Osteocyte (in vitro differentiated cells): ENCODE measurements around the gene MGA. TPM values are rescaled to one million over a fixed set of nuclear protein-coding genes. Genes with fewer than 3 reads are reported as not detected.
"Not testable (repeated sequence)": the region's sequence is repeated elsewhere in the genome, so short reads cannot be mapped to it uniquely, and the experiment has no call there.

Experiments
- DNase-seq: peaks from one replicate; pipeline ENCODE4 v3.0.0; 2021; ENCODE audit warnings: mixed read lengths; ENCODE audit not compliant: unreplicated experiment; ENCODE audit errors: extremely low spot score
- H3K27ac Mint-ChIP-seq: one replicate; pipeline ENCODE4 v1.8.0; 2021; ENCODE audit warnings: mild to moderate bottlenecking, mixed read lengths; ENCODE audit not compliant: unreplicated experiment
- H3K27me3 Mint-ChIP-seq: one replicate; pipeline ENCODE4 v1.8.0; 2021; ENCODE audit warnings: mixed read lengths; ENCODE audit not compliant: unreplicated experiment
- H3K36me3 Mint-ChIP-seq: one replicate; pipeline ENCODE4 v1.8.0; 2021; ENCODE audit warnings: mixed read lengths; ENCODE audit not compliant: unreplicated experiment
- H3K4me1 Mint-ChIP-seq: one replicate; pipeline ENCODE4 v1.8.0; 2021; ENCODE audit warnings: mixed read lengths; ENCODE audit not compliant: unreplicated experiment
- H3K4me3 Mint-ChIP-seq: one replicate; pipeline ENCODE4 v1.8.0; 2021; ENCODE audit warnings: mild to moderate bottlenecking, moderate library complexity, mixed read lengths; ENCODE audit not compliant: unreplicated experiment
- H3K9me3 Mint-ChIP-seq: one replicate; pipeline ENCODE4 v1.8.0; 2021; ENCODE audit warnings: mixed read lengths; ENCODE audit not compliant: unreplicated experiment
- CTCF ChIP-seq: fragments of 200-600 bp; sonication (generic); IDR thresholded peaks from 2 replicates; pipeline ENCODE4 v1.5.0; 2021; ENCODE audit warnings: antibody characterized with exemption, mild to moderate bottlenecking, moderate library complexity
- total RNA-seq: library from RNA; stranded (reverse); gene quantifications from 2 replicates; pipeline ENCODE4 v1.2.1, GENCODE V29; 2021

Gene MGA
- total RNA-seq, 1 donor from 2014 or later, result 47.2 TPM

- TF ChIP-seq CTCF, result no peak
- DNase-seq, result no peak
- peaks cover 33% of the 10 kb centered on the region for H3K36me3 Mint-ChIP-seq
Observed at GRCh38 chr15:41734079-41734478, 73.9 kb downstream of the MGA start.

GRCh38 chr15:41735046-41735445, 74.8 kb downstream of the MGA start:
- no peak overlapping the region for H3K27ac Mint-ChIP-seq
- no peaks in the 10 kb centered on the region for H3K4me1 Mint-ChIP-seq
- H3K9me3 Mint-ChIP-seq, result no peaks in the 10 kb centered on the region
- no peak overlapping the region for H3K4me3 Mint-ChIP-seq
- no peak for TF ChIP-seq CTCF
- peaks cover 35% of the 10 kb centered on the region for H3K36me3 Mint-ChIP-seq
- no peaks in the 10 kb centered on the region for H3K27me3 Mint-ChIP-seq
- no peak for DNase-seq

More at GRCh38 chr15:41734079-41734478, 73.9 kb downstream of the MGA start:
- H3K4me1 Mint-ChIP-seq, result no peaks in the 10 kb centered on the region
- H3K27me3 Mint-ChIP-seq, result no peaks in the 10 kb centered on the region
- H3K27ac Mint-ChIP-seq, result no peak overlapping the region
- H3K9me3 Mint-ChIP-seq, result no peaks in the 10 kb centered on the region
- no peak overlapping the region for H3K4me3 Mint-ChIP-seq

- H3K27ac Mint-ChIP-seq, H3K4me3 Mint-ChIP-seq, H3K27me3 Mint-ChIP-seq, H3K4me1 Mint-ChIP-seq, H3K9me3 Mint-ChIP-seq, DNase-seq: not testable (repeated sequence)
- peaks cover 35% of the 10 kb centered on the region for H3K36me3 Mint-ChIP-seq
Observed at GRCh38 chr15:41735492-41735891, 75.3 kb downstream of the MGA start.

- peaks cover 43% of the 10 kb centered on the region for H3K36me3 Mint-ChIP-seq
- no peak for DNase-seq
- no peak for TF ChIP-seq CTCF
- H3K4me3 Mint-ChIP-seq, result no peak overlapping the region
- H3K27ac Mint-ChIP-seq, result no peak overlapping the region
- H3K4me1 Mint-ChIP-seq, result no peaks in the 10 kb centered on the region
- no peaks in the 10 kb centered on the region for H3K27me3 Mint-ChIP-seq
- H3K9me3 Mint-ChIP-seq, result no peaks in the 10 kb centered on the region
Observed at GRCh38 chr15:41746802-41747201, 86.6 kb downstream of the MGA start.

GRCh38 chr15:41756198-41756597, 96.0 kb downstream of the MGA start:
- H3K27me3 Mint-ChIP-seq, result no peaks in the 10 kb centered on the region
- H3K36me3 Mint-ChIP-seq, result peaks cover 34% of the 10 kb centered on the region
- no peak overlapping the region for H3K27ac Mint-ChIP-seq
- no peak for DNase-seq
- TF ChIP-seq CTCF, result no peak
- no peaks in the 10 kb centered on the region for H3K4me1 Mint-ChIP-seq
- no peaks in the 10 kb centered on the region for H3K9me3 Mint-ChIP-seq
- H3K4me3 Mint-ChIP-seq, result no peak overlapping the region
